B cell (primary cell): Measurements from ENCODE around the gene KIF4A. TPM values are rescaled to one million over a fixed set of nuclear protein-coding genes. Genes with fewer than 3 reads are reported as not detected.

Experiments
- ATAC-seq: fragments of 200-7000 bp; cut with Tn5 transposase; one replicate; pipeline ENCODE4 v1.10.0; 2021; ENCODE audit warnings: low read depth, mild to moderate bottlenecking, moderate number of reproducible peaks, moderate library complexity
- CTCF ChIA-PET: fragments of 350-600 bp; sonication (Branson Sonifier 250); formaldehyde crosslinking; loops from one replicate; lab custom pipeline; 2021; ENCODE audit warnings: antibody characterized with exemption, inconsistent platforms; lab: Charles Lee
- POLR2A ChIA-PET: fragments of 350-600 bp; sonication (Branson Sonifier 250); formaldehyde crosslinking; loops from one replicate; lab custom pipeline; 2021; ENCODE audit warnings: antibody characterized with exemption; lab: Charles Lee
- DNase-seq: peaks from one replicate; pipeline ENCODE4 v3.0.0; 2013
- H2AFZ ChIP-seq: 2 replicates; pipeline ENCODE4 v1.6.1; 2012; ENCODE audit warnings: mild to moderate bottlenecking, low read depth, low read length; ENCODE audit not compliant: insufficient read depth, poor library complexity, severe bottlenecking
- H3K27ac ChIP-seq, 2 donors: 1 replicate in 1 of 2; 2 replicates in 1 of 2; pipeline ENCODE4 v1.5.1; 2012 to 2013; ENCODE audit warnings: low read length in 2 of 2, mild to moderate bottlenecking in 2 of 2, moderate library complexity in 1 of 2
- H3K27me3 ChIP-seq, 4 experiments: fragments of 200-600 bp in 1 of 4; sonication (generic) in 1 of 4; replicated peaks in 1 of 4; 1 replicate in 2 of 4; 2 replicates in 2 of 4; pipeline versions ENCODE4 v1.6.1 to v1.7.0; 2013 to 2016; ENCODE audit warnings: low read length in 3 of 4, mild to moderate bottlenecking in 2 of 4, mixed read lengths in 1 of 4, moderate library complexity in 1 of 4; ENCODE audit not compliant: insufficient read depth in 4 of 4, control insufficient read depth in 3 of 4; ENCODE audit errors: control extremely low read depth in 1 of 4
- H3K36me3 ChIP-seq, 2 experiments: replicated peaks in 1 of 2; 1 replicate in 1 of 2; 2 replicates in 1 of 2; pipeline versions ENCODE4 v1.6.1 to v1.7.1; 2013; ENCODE audit warnings: low read length in 1 of 2; ENCODE audit not compliant: insufficient read depth in 2 of 2, control insufficient read depth in 1 of 2; ENCODE audit errors: control extremely low read depth in 1 of 2, extremely low read depth in 1 of 2
- H3K4me1 ChIP-seq, 2 donors: fragments of 200-600 bp in 1 of 2; sonication (generic) in 1 of 2; 1 replicate in 1 of 2; 2 replicates in 1 of 2; pipeline versions ENCODE4 v1.5.1 to v1.6.1; 2013 to 2017; ENCODE audit warnings: low read length in 2 of 2; ENCODE audit not compliant: control insufficient read depth in 2 of 2, insufficient read depth in 2 of 2
- H3K4me2 ChIP-seq: replicated peaks from 2 replicates; pipeline ENCODE3; 2012; ENCODE audit warnings: mild to moderate bottlenecking, low read depth, low read length; ENCODE audit not compliant: poor library complexity, severe bottlenecking
- H3K4me3 ChIP-seq, 5 experiments: fragments of 200-600 bp in 1 of 5; sonication (generic) in 1 of 5; 1 replicate in 3 of 5; 2 replicates in 2 of 5; pipeline versions ENCODE4 v1.5.1 to v1.7.0; 2011 to 2016; ENCODE audit warnings: low read length in 4 of 5, mild to moderate bottlenecking in 4 of 5, low read depth in 2 of 5, control low read depth in 1 of 5, moderate library complexity in 1 of 5; ENCODE audit not compliant: insufficient read depth in 1 of 5; ENCODE audit errors: control extremely low read depth in 1 of 5, extremely low read depth in 1 of 5
- H3K79me2 ChIP-seq: fragments of 200-600 bp; sonication (generic); one replicate; pipeline ENCODE4 v1.6.0; 2016; ENCODE audit warnings: low read length; ENCODE audit not compliant: control insufficient read depth, insufficient read depth
- H3K9ac ChIP-seq: fragments of 200-600 bp; sonication (generic); 2 replicates; pipeline ENCODE4 v1.6.1; 2017; ENCODE audit warnings: mild to moderate bottlenecking, low read length, moderate library complexity
- H3K9me3 ChIP-seq, 3 donors: one replicate each; pipeline versions ENCODE4 v1.6.1 to v1.7.1; 2013; ENCODE audit warnings: low read length in 2 of 3; ENCODE audit not compliant: control insufficient read depth in 2 of 3, insufficient read depth in 1 of 3; ENCODE audit errors: control extremely low read depth in 1 of 3
- H4K20me1 ChIP-seq: 2 replicates; pipeline ENCODE4 v1.6.0; 2012; ENCODE audit warnings: mild to moderate bottlenecking, low read length; ENCODE audit not compliant: insufficient read depth, control insufficient read depth, poor library complexity, severe bottlenecking
- H3K27ac Mint-ChIP-seq: one replicate; pipeline ENCODE4 v1.8.0; 2021; ENCODE audit warnings: mixed read lengths
- H3K27me3 Mint-ChIP-seq: one replicate; pipeline ENCODE4 v1.8.0; 2021; ENCODE audit warnings: mixed read lengths
- H3K4me1 Mint-ChIP-seq: one replicate; pipeline ENCODE4 v1.8.0; 2021; ENCODE audit warnings: mixed read lengths
- H3K4me3 Mint-ChIP-seq: one replicate; pipeline ENCODE4 v1.8.0; 2021; ENCODE audit warnings: mixed read lengths
- H3K9me3 Mint-ChIP-seq: one replicate; pipeline ENCODE4 v1.8.0; 2022; ENCODE audit warnings: mixed read lengths; ENCODE audit not compliant: insufficient read depth
- EZH2 ChIP-seq: IDR thresholded peaks from 2 replicates; pipeline ENCODE4 v1.6.1; 2012; ENCODE audit warnings: borderline replicate concordance, low read depth, mild to moderate bottlenecking, moderate library complexity, low read length; ENCODE audit not compliant: insufficient read depth, poor library complexity, severe bottlenecking
- WGBS: methylation state at CpG from one replicate; pipeline ENCODE4 v1.1.5; 2013; ENCODE audit warnings: missing lambda C conversion rate; ENCODE audit not compliant: insufficient coverage; 5-methylcytosine and 5-hydroxymethylcytosine counted together
- intact Hi-C: fragments of 100-400 bp; cut with micrococcal nuclease; formaldehyde crosslinking; loops from one replicate; pipeline ENCODE4 v1.10.0; 2022
- polyA plus RNA-seq: library from polyadenylated mRNA; depleted of rRNA; stranded (reverse); fragments of >200 nt; gene quantifications from 2 replicates; pipeline ENCODE4 v1.2.3, GENCODE V29; 2012
- total RNA-seq, 2 donors: library from RNA; stranded (reverse); fragments of 120-200 nt in 1 of 2; gene quantifications; 1 replicate in 1 of 2; 2 replicates in 1 of 2; pipeline versions ENCODE4 v1.2.3 to v1.2.4, GENCODE V29; 2013 to 2022
- TF ChIP-seq, protein P1 (sequence below): fragments of 200-600 bp; IDR thresholded peaks from one replicate; pipeline ENCODE4 v1.8.0; 2022; ENCODE audit warnings: antibody characterized with exemption, mild to moderate bottlenecking

KIF4A gene
- total and polyA plus RNA-seq, 2 donors (not counting 1 experiment from before 2014, with no cell fraction given): 0.06 to 0.07 TPM

DNA sequence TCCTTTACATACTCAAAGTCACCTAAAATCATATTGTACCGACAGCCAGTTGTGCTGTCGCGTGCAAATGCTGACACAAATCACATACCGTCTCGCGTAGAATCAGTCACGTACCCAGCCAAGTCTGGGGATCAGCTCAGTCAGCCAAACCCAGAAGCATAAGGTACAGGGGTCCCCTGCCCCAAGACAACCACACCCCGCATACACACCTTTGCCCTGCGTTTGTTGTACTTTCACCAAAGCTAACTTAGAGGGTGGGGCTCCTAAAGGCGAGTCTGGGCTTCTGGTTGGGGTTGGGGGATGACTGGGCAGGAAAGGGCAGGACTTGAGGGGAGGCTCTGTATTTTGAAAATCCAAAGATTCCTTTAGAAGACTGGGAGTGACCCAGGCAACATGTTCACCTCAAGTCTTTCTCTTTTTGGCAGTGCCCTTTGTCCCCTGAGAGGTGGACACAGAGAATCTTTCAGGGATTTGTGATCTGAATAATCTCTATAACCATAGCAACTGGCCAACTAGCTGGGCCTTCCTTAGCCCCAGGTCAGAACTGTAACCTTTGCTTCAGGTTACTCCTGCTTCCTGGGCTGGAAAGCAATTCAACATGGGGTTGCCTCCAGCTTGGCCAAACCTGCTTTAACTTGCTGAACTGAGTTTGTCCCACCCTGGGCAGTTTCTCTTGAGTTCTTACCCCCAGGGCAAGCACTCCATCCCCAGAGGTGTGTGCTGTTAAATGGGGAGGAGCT lies 134.2 kb downstream of the KIF4A start:
- Histone ChIP-seq H3K27ac (no peak overlapping the region), H4K20me1 (no peaks in the 10 kb centered on the region), H3K4me3 (no peak overlapping the region), H2AFZ (no peak overlapping the region), H3K9me3 (no peaks in the 10 kb centered on the region), H3K4me2 (no peak overlapping the region), H3K4me1 (no peaks in the 10 kb centered on the region), H3K27me3 (no peaks in the 10 kb centered on the region), H3K79me2 (no peaks in the 10 kb centered on the region), H3K9ac (no peak overlapping the region), H3K36me3 (no peaks in the 10 kb centered on the region)
- H3K27me3 Mint-ChIP-seq: no peaks in the 10 kb centered on the region
- intact Hi-C loops: no loop called here
- H3K4me1 Mint-ChIP-seq: no peaks in the 10 kb centered on the region
- ChIA-PET POLR2A (no interaction called here), CTCF (interaction anchor here (1.2 to 1.7 kb wide), 2 partner anchors 9 to 12 kb away, joined by 4 read pairs; no protein-coding TSS in a partner anchor)
- ATAC-seq: no peak
- 93% methylated on average over 6 of the region's 10 CpGs for WGBS
- no peak overlapping the region for H3K4me3 Mint-ChIP-seq
- H3K9me3 Mint-ChIP-seq: no peaks in the 10 kb centered on the region
- no peak for TF ChIP-seq EZH2
- TF ChIP-seq, protein P1, sequence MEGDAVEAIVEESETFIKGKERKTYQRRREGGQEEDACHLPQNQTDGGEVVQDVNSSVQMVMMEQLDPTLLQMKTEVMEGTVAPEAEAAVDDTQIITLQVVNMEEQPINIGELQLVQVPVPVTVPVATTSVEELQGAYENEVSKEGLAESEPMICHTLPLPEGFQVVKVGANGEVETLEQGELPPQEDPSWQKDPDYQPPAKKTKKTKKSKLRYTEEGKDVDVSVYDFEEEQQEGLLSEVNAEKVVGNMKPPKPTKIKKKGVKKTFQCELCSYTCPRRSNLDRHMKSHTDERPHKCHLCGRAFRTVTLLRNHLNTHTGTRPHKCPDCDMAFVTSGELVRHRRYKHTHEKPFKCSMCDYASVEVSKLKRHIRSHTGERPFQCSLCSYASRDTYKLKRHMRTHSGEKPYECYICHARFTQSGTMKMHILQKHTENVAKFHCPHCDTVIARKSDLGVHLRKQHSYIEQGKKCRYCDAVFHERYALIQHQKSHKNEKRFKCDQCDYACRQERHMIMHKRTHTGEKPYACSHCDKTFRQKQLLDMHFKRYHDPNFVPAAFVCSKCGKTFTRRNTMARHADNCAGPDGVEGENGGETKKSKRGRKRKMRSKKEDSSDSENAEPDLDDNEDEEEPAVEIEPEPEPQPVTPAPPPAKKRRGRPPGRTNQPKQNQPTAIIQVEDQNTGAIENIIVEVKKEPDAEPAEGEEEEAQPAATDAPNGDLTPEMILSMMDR: no peak
- no peak overlapping the region for H3K27ac Mint-ChIP-seq
- DNase-seq: no peak

DNA sequence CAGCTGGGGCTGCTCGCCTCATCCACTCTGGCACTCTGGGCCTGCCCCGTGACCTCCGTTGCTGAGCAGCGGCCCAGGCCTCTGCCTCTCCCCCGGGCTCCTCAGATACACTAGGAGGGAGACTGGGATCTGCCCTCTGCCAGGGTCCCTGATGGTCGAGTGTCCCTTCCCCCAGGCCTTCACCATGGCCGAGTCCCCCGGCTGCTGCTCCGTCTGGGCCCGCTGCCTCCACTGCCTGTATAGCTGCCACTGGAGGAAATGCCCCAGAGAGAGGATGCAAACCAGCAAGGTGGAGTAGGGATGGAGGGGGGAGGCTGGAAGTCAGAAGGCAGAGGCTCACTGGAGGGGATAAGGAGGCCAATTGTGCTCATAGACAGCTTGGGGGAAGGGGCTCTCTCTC lies 134.9 kb downstream of the KIF4A start:
- no peaks in the 10 kb centered on the region for H4K20me1 ChIP-seq
- H3K36me3 ChIP-seq: no peaks in the 10 kb centered on the region
- no peaks in the 10 kb centered on the region for H3K9me3 ChIP-seq
- no peak overlapping the region for H3K9ac ChIP-seq
- Mint-ChIP-seq H3K27me3 (no peaks in the 10 kb centered on the region), H3K9me3 (no peaks in the 10 kb centered on the region), H3K4me1 (no peaks in the 10 kb centered on the region), H3K27ac (no peak overlapping the region), H3K4me3 (no peak overlapping the region)
- H3K4me3 ChIP-seq: no peak overlapping the region
- ATAC-seq: no peak
- no peak overlapping the region for H3K27ac ChIP-seq
- CTCF ChIA-PET: no interaction called here
- no peaks in the 10 kb centered on the region for H3K27me3 ChIP-seq
- no peak for TF ChIP-seq EZH2
- TF ChIP-seq, protein P1: no peak
- no peaks in the 10 kb centered on the region for H3K4me1 ChIP-seq
- no peak overlapping the region for H3K4me2 ChIP-seq
- no peaks in the 10 kb centered on the region for H3K79me2 ChIP-seq
- POLR2A ChIA-PET: no interaction called here
- 93% methylated on average over 2 of the region's 10 CpGs for WGBS
- H2AFZ ChIP-seq: no peak overlapping the region
- intact Hi-C loops: no loop called here
- no peak for DNase-seq
